Measurements from ENCODE around the gene LRRC27.

DNA sequence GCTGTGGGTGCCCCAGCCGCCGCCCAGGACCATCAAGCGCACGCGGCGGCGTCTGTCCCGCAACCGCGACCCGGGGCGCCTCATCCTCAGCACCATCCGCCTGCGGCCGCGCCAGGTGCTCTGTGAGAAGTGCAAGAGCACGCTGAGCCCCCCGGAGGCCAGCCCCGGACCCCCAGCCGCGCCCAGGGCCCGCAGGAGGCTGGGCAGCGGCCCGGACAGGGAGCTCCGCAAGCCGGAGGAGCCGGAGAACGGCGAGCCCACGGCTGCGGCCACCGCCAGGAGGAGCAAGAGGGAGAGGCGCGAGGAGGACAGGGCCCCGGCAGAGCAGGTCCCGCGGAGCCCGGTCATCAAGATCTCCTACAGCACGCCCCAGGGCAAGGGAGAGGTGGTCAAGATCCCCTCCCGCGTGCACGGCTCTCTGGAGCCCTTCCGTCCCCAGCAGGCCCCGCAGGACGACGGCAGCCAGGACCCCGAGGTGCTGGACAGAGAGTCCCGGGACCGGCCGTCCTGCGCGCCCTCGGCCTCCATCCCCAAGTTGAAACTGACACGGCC is 73.0 kb downstream of the LRRC27 start:
- TF ChIP-seq, protein P1, sequence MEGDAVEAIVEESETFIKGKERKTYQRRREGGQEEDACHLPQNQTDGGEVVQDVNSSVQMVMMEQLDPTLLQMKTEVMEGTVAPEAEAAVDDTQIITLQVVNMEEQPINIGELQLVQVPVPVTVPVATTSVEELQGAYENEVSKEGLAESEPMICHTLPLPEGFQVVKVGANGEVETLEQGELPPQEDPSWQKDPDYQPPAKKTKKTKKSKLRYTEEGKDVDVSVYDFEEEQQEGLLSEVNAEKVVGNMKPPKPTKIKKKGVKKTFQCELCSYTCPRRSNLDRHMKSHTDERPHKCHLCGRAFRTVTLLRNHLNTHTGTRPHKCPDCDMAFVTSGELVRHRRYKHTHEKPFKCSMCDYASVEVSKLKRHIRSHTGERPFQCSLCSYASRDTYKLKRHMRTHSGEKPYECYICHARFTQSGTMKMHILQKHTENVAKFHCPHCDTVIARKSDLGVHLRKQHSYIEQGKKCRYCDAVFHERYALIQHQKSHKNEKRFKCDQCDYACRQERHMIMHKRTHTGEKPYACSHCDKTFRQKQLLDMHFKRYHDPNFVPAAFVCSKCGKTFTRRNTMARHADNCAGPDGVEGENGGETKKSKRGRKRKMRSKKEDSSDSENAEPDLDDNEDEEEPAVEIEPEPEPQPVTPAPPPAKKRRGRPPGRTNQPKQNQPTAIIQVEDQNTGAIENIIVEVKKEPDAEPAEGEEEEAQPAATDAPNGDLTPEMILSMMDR (IDR thresholded peaks at IDR 0.05) = no peak
- no peak for TF ChIP-seq POLR2AphosphoS5 (IDR thresholded peaks at IDR 0.05)
- TF ChIP-seq POLR2A (IDR thresholded peaks at IDR 0.05) = no peak

Data from breast epithelium (tissue), 3 donors.